HFF-Myc (cell line): Measurements from ENCODE around the gene CSMD2.

Experiments
- DNase-seq: peaks from one replicate; pipeline ENCODE4 v3.0.0-alpha.2; 2011; ENCODE audit warnings: low read depth; ENCODE audit errors: extremely low read depth
- H3K4me3 ChIP-seq: replicated peaks from 2 replicates; pipeline ENCODE4 v1.5.1; 2011; ENCODE audit warnings: low read depth, mild to moderate bottlenecking, control low read depth, low read length
- TF ChIP-seq, protein P1 (sequence below): IDR thresholded peaks from 2 replicates; pipeline ENCODE4 v1.5.1; 2012; ENCODE audit warnings: mild to moderate bottlenecking, low read depth, low read length, control low read depth; ENCODE audit errors: missing control alignments

The CSMD2 gene

DNA sequence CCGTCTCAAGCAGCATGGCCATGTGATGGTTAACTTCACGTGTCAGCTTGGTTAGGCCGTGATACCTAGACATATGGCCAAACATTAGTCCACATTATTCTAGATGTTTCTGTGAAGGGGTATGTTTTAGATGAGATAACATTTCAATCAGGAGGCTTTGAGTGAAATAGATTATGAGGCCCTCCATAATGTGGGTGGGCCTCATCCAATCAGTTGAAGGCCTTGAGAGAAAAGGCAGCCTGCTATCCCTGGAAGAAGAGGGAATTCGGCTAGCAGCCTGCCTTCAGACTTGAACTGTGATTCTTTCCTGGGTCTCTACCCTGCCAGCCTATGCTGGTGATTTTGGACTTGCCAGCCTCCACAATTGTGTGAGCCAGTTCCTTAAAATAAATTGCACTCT is 602.5 kb downstream of the CSMD2 start:
- no peak for DNase-seq
- no peak overlapping the region for H3K4me3 ChIP-seq
- TF ChIP-seq, protein P1, sequence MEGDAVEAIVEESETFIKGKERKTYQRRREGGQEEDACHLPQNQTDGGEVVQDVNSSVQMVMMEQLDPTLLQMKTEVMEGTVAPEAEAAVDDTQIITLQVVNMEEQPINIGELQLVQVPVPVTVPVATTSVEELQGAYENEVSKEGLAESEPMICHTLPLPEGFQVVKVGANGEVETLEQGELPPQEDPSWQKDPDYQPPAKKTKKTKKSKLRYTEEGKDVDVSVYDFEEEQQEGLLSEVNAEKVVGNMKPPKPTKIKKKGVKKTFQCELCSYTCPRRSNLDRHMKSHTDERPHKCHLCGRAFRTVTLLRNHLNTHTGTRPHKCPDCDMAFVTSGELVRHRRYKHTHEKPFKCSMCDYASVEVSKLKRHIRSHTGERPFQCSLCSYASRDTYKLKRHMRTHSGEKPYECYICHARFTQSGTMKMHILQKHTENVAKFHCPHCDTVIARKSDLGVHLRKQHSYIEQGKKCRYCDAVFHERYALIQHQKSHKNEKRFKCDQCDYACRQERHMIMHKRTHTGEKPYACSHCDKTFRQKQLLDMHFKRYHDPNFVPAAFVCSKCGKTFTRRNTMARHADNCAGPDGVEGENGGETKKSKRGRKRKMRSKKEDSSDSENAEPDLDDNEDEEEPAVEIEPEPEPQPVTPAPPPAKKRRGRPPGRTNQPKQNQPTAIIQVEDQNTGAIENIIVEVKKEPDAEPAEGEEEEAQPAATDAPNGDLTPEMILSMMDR, result no peak

DNA sequence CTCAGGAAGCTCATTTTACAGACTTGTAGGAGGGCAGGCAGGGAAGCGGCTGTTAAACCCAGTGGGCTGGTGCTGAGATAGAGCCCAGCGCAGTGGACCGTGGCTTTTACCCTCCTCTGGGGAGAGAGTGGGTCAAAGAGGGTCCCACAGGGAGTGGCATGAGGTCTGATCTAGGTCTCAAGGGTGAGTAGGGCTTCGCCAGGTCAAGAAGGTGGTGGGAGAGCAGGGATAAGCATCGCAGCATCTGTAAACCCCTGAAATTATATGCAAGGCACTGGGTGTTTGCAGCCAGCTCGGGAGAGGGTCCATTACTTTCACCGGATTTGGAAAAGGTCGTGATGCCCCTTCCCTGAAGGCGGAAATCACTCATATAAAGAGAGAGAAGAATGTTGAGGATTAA is 603.5 kb downstream of the CSMD2 start:
- no peak overlapping the region for H3K4me3 ChIP-seq
- DNase-seq, result no peak
- TF ChIP-seq, protein P1, result no peak

DNA sequence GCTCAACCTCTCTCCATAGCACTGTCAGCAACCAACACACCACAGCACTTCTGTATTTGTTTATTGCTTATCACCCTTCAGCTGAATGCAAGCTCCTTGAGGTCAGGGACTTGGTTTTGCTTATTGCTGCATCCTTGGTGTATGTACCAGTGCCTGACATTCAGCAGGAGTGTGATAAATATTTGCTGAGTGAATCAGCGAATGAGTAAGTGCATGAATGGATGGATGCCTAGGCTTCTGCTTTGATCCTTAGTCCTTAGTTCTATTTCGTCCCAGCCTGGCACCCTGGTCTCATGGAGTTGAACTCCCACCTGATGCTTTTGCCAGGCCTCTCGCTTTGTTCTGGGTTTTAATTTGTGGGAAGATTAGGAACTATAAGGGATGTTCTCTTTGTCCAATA is 604.4 kb downstream of the CSMD2 start:
- TF ChIP-seq, protein P1, result no peak
- H3K4me3 ChIP-seq, result no peak overlapping the region
- no peak for DNase-seq

DNA sequence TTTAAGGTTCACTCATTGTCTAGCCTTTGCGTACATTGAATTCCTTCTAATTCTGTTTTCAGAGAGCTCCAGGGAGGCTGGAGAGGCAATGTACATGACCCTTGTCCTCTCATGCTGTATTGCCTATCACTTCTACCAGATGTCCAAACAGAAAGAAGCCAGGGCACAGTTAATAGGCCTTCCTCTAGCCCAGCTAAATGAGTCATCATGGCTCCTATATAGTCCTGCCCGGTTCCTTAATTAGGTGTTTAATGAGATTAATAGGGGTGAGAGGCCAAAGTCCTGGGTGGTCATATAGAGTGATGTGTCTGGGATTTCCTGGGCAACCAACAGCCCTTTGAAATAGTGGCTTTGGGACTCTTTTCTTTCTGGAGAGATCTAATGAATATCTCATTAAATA is 616.3 kb downstream of the CSMD2 start:
- no peak for DNase-seq
- TF ChIP-seq, protein P1, result no peak

DNA sequence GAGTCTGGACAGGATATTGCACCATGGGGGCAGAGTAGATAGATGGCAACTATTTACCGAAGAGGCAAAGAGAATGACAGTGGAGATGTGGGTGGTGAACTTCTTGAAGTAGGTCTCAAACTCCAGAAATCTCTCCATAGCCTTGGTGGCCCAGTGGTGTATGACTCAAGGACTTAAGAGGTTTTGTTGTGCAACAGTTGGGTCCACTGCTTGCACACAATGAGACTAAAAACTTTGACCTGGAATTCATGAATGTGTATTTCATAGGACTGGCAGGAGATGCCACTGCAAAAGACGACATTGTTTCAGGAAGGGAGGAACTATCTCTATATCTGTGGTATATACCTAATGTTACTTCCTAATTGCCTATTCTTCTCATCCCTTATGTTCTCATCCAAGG is 616.7 kb downstream of the CSMD2 start:
- no peak overlapping the region for H3K4me3 ChIP-seq
- TF ChIP-seq, protein P1, result no peak
- no peak for DNase-seq

More for the DNA sequence above, 616.3 kb downstream of the CSMD2 start:
- H3K4me3 ChIP-seq, result no peak overlapping the region

DNA sequence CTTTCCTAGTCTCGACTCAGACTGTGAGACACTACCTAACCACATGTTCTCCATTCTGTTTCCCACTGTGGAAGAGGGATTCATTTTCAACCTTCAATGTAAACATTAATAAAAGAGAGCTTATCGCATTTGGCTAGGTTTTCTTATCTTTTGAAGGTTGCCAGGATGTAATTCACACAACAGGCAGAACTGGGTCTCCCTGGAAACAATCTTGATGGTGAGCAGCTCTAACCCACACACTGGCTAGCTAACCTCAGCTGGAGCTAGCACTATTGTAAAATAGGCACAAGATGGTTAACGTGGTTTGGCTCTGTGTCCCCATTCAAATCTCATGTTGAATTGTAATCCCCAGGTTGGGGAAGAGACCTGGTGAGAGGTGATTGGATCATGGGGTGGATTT is 617.5 kb downstream of the CSMD2 start:
- DNase-seq, result no peak
- TF ChIP-seq, protein P1, result no peak
- no peak overlapping the region for H3K4me3 ChIP-seq

DNA sequence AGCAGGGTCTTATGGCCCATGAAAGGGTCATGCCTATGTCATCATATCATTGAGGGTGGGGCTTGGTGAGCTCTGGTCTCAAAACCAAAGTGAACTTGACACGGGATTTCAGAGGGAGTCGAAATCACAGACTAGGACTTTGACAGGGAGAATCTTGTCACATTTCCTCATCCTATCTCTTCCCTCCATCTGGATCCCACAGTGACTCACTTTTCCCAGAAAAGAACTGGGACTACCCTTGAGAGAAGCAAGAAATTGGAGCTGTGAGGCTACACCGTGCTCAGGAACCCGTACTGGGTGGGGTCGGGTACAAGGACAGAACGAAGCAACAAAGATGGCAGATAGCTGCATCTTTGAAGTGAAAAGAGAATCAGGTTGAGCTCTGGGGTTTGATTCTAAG is 623.1 kb downstream of the CSMD2 start:
- DNase-seq, result no peak
- TF ChIP-seq, protein P1, result no peak
- no peak overlapping the region for H3K4me3 ChIP-seq
